A549 treated with CpdA at 1 μM for 4 hours (cell line): ENCODE results near the gene C11orf42. TPM values are rescaled to one million over a fixed set of nuclear protein-coding genes. Genes with fewer than 3 reads are reported as not detected.

Experiments used
- total RNA-seq: library from RNA; stranded (reverse); fragments of 200-300 nt; extraction: Qiagen RNA extraction; gene quantifications from 5 replicates; pipeline ENCODE4 v1.2.3, GENCODE V29; 2022; ENCODE audit warnings: low read depth

The C11orf42 gene, protein sequence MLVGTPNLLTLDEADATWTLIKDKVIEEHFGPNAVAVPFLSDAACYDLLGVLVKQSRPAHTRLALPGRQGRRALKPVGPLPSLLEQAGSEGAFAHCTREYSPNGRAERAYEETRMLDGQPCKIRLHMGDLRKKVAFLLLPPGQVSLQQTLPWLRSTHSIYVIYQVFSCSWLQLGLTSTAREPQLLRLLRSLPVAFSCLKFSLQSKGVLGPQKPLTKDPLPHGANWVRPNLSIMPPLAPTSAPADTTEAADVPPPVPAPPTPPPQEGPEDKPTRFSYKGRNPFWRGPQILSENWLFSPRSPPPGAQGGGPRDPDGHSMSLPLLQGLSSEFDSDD
- not detected in 5 replicates for total RNA-seq

DNA sequence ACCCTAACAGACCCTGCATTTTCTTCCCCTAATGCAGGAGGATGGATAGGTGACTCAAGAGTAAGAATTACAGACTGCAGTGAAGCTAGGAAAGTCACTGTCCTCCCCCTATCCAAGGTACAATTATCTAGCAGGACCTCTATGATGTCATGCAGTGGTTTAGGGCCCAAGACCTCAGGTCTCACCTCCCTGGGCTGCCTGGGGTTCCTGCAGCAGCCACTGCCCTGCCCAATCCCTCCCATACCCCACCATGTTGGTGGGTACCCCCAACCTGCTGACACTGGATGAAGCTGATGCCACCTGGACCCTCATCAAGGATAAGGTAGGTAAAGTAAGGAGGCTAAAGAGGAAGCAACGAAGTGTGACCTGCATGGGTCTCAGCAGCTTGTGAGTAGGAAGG is at the start of gene C11orf42:
Gene C11orf42 (plus strand): TSS at position 192 of the 400 bp plus-strand sequence. CDS start 59 bp downstream, at position 251.

DNA sequence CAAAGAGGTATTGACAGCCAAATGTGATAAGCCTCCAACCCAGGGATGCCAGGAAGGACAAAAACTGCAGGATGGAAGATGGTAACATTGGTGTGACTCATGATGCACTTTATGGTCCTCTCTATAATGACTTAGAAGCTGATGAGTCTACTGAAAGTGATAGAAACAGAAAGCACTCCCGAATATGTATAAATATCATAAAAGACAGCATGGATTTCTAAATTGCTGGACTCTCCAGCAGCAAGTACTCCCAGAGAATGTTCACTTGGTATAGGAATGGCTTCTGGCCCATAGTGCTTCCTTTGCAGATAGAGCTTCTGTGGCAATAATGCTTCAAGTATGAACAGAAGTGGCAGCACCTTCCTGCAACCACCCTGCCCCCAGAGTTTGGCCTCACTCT is 35.1 kb upstream of the C11orf42 start, which contains the start of gene OR52B2:
Gene OR52B2 (minus strand): TSS at position 101 of the 400 bp plus-strand sequence. CDS start 0 bp downstream, at position 101.

DNA sequence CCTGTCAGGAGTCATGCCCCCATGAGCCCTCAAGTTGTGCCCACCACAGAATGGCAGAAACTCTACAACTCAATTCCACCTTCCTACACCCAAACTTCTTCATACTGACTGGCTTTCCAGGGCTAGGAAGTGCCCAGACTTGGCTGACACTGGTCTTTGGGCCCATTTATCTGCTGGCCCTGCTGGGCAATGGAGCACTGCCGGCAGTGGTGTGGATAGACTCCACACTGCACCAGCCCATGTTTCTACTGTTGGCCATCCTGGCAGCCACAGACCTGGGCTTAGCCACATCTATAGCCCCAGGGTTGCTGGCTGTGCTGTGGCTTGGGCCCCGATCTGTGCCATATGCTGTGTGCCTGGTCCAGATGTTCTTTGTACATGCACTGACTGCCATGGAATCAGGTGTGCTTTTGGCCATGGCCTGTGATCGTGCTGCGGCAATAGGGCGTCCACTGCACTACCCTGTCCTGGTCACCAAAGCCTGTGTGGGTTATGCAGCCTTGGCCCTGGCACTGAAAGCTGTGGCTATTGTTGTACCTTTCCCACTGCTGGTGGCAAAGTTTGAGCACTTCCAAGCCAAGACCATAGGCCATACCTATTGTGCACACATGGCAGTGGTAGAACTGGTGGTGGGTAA is 6.1 kb upstream of the C11orf42 start, which contains the start of gene OR52W1:
Gene OR52W1 (plus strand): TSS at position 51 of the 637 bp plus-strand sequence. CDS start 0 bp downstream, at position 51.

DNA sequence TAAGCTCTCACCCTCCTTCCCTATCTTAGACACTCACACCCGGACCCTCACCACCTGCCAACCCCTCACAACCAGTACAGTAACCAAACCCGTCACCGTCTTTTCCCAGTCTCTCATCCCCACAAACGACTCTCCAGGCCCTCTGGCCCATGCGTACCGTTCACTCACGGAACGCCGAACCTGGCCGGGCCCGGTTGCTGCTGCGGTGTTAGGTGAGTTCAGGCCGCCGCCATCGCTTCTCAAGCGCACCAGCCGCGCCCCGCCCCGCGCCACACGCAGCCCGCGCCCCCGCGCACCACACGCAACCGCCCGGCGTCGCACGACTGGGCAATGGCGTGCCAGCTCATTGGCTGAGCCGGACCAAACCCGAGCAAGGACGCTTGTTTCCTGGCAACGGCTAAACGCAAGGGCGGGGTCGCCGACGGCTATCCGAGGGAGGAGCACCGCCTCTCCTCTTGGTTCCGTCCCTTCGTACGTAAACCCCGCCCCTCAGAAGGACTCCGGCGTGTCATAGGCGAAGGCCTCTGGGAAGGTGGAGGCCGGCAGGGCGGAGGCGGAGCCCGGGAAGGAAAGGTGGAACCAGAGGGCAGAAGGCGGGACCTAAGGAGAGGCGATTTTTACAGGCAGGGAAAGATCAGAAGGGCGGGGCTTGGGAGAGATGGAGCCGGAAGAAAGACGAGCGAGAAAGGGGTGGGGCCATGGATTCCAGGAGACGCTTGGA is 29.2 kb downstream of the C11orf42 start, which contains the start of gene FHIP1B:
Gene FHIP1B (minus strand): TSS at position 250 of the 721 bp plus-strand sequence. CDS start 10,120 bp downstream, outside the sequence.

DNA sequence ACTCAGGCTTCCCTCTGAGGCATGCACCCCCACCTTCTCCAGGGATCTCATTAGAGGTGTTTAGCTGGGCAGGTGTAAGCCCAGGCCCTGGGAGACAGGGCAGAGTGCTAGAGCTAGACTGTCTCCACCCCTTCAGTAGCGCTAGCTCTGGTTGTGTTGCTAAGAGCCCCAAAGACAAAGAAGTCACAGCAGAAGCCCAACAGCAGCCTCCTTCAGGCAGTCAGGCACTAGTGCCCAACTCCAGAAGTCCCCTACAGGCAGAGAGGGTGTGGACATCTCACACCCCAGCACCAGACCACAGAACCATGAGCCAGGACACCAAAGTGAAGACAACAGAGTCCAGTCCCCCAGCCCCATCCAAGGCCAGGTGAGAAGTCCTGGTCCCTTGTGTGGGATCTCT is 33.5 kb downstream of the C11orf42 start, which contains the start of gene CNGA4:
Gene CNGA4 (plus strand): TSS at position 188 of the 400 bp plus-strand sequence. CDS start 118 bp downstream, at position 306.

Other genes starting within 250 kb of the C11orf42 start
- gene OR56A5, start 237.1 kb upstream of the C11orf42 start, total RNA-seq = not detected in 5 replicates
- not detected in 5 replicates for gene OR52L1, start 218.6 kb upstream of the C11orf42 start, total RNA-seq
- gene OR56A4, start 198.6 kb upstream of the C11orf42 start, total RNA-seq = not detected in 5 replicates
- not detected in 5 replicates for gene OR56A1, start 174.8 kb upstream of the C11orf42 start, total RNA-seq
- not detected in 5 replicates for gene OR56B4, start 97.9 kb upstream of the C11orf42 start, total RNA-seq
- not detected in 5 replicates for gene OR52B2, start 35.2 kb upstream of the C11orf42 start, total RNA-seq
- gene OR52W1, start 6.3 kb upstream of the C11orf42 start, total RNA-seq = not detected in 5 replicates
- 15.1 to 19.4 TPM (median 16.2 TPM) in 5 replicates for gene FHIP1B, start 29.1 kb downstream of the C11orf42 start, total RNA-seq
- 0.06 to 0.18 TPM in 2 of 5 replicates, not detected in the others for gene CNGA4, start 33.5 kb downstream of the C11orf42 start, total RNA-seq
- not detected in 5 replicates for gene CCKBR, start 54.3 kb downstream of the C11orf42 start, total RNA-seq
- 24.9 to 33.9 TPM (median 27.9 TPM) in 5 replicates for gene CAVIN3, start 114.9 kb downstream of the C11orf42 start, total RNA-seq
- 9.9 to 12.3 TPM (median 11.3 TPM) in 5 replicates for gene SMPD1, start 184.9 kb downstream of the C11orf42 start, total RNA-seq
- 18.1 to 23.2 TPM (median 18.6 TPM) in 5 replicates for gene APBB1, start 213.5 kb downstream of the C11orf42 start, total RNA-seq
- 0.31 to 0.65 TPM (median 0.55 TPM) in 5 replicates for gene HPX, start 235.4 kb downstream of the C11orf42 start, total RNA-seq